ENCODE data around the gene ZNF397.

ZNF397 gene

DNA sequence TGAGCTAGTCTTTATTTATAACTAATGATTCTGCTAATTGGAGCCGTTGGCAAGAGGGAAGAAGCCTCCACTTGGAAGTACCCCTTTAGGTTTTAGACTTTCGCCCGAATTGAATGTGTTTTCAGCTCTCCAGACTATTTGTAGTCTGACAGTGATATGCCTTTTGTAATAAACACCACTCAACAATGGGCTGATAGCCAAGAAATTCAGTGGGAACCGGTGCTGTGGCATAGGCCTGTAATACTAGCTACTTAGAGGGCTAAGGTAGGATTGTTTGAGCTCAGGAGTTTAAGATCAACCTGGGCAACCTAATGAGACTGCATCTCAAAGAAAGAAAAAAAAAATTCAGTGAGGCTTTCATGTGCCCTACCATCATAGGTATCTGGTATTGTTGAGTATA is 62.8 kb downstream of the ZNF397 start:
- DNase-seq: no peak

DNA sequence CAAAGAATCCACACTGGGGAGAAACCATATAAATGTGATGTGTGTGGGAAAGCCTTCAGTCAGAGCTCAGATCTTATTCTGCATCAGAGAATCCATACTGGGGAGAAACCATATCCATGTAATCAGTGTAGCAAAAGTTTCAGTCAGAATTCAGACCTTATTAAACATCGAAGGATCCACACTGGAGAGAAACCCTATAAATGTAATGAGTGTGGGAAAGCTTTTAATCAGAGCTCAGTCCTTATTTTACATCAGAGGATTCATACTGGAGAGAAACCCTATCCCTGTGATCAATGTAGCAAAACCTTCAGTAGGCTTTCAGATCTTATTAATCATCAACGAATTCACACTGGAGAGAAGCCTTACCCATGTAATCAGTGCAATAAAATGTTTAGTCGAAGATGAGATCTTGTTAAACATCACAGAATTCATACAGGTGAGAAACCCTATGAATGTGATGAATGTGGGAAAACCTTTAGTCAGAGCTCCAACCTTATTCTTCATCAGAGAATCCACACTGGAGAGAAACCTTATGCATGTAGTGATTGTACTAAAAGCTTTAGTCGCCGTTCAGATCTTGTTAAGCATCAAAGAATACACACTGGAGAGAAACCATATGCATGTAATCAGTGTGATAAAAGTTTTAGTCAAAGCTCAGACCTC is 65.9 kb downstream of the ZNF397 start:
- no peak for DNase-seq

All from DMS153 (cell line).